Suprapubic skin (tissue), 4 donors: ENCODE measurements around the gene CAMTA1. TPM values are rescaled to one million over a fixed set of nuclear protein-coding genes. Genes with fewer than 3 reads are reported as not detected.
A peak's percentile ranks its signal among the peaks of the same experiment; 100 is the strongest.

ENCODE experiments used
- DNase-seq, 2 donors: peaks; one replicate each; pipeline ENCODE4 v3.0.0-alpha.2; 2019; ENCODE audit warnings: low spot score in 2 of 2
- H3K27ac ChIP-seq: fragments of 200-600 bp; sonication (generic); one replicate; pipeline ENCODE4 v1.5.1; 2019
- H3K27me3 ChIP-seq: fragments of 200-600 bp; sonication (generic); one replicate; pipeline ENCODE4 v1.5.1; 2019
- H3K36me3 ChIP-seq: fragments of 200-600 bp; sonication (generic); one replicate; pipeline ENCODE4 v1.5.1; 2019
- H3K4me1 ChIP-seq: fragments of 200-600 bp; sonication (generic); one replicate; pipeline ENCODE4 v1.5.1; 2019
- H3K4me3 ChIP-seq: fragments of 200-600 bp; sonication (generic); one replicate; pipeline ENCODE4 v1.5.1; 2019; ENCODE audit warnings: mild to moderate bottlenecking
- H3K9me3 ChIP-seq: fragments of 200-600 bp; sonication (generic); one replicate; pipeline ENCODE4 v1.5.1; 2019
- CTCF ChIP-seq, 2 donors: fragments of 200-600 bp in 1 of 2; fragments of 450-650 bp in 1 of 2; sonication (generic) in 1 of 2; IDR thresholded peaks; one replicate each; pipeline ENCODE4 v1.5.1; 2016 to 2019; ENCODE audit warnings: antibody characterized with exemption in 2 of 2, mild to moderate bottlenecking in 1 of 2, moderate library complexity in 1 of 2
- EP300 ChIP-seq: sonication (generic); formaldehyde crosslinking; IDR thresholded peaks from one replicate; pipeline ENCODE4 v1.6.1; 2017; ENCODE audit warnings: antibody characterized with exemption
- POLR2A ChIP-seq, 2 donors: fragments of 450-650 bp; IDR thresholded peaks; one replicate each; pipeline ENCODE4 v1.6.1; 2017; ENCODE audit warnings: antibody characterized with exemption in 2 of 2, mild to moderate bottlenecking in 2 of 2, moderate library complexity in 2 of 2
- POLR2AphosphoS5 ChIP-seq, 3 donors: sonication (generic); formaldehyde crosslinking; IDR thresholded peaks; one replicate each; pipeline ENCODE4 v1.6.1; 2017; ENCODE audit warnings: antibody characterized with exemption in 3 of 3
- WGBS: methylation state at CpG from one replicate; pipeline ENCODE4 v1.1.5; 2018; 5-methylcytosine and 5-hydroxymethylcytosine counted together
- total RNA-seq, 4 donors: library from RNA; depleted of rRNA; stranded (reverse); fragments of >200 nt; gene quantifications; one replicate each; pipeline ENCODE4 v1.1.0, GENCODE V29; 2016

CAMTA1 gene
- total RNA-seq, 4 donors from 2014 or later: 40.4 to 54.1 (median 46.6) TPM

GRCh38 chr1:7752512-7753417, 967.5 kb downstream of the CAMTA1 start:
- WGBS: 32% methylated on average over 18 of the region's 18 CpGs
- Histone ChIP-seq H3K27me3 (no peaks in the 10 kb centered on the region), H3K4me1 (peaks cover 8% of the 10 kb centered on the region), H3K27ac (no peak overlapping the region), H3K36me3 (no peaks in the 10 kb centered on the region), H3K4me3 (peak overlapping the region; percentile 26), H3K9me3 (no peaks in the 10 kb centered on the region)
- TF ChIP-seq POLR2A (IDR thresholded peaks at IDR 0.05) (no peak), POLR2AphosphoS5 (IDR thresholded peaks at IDR 0.05) (no peak), EP300 (no peak), CTCF (IDR thresholded peaks at IDR 0.05) (peak; percentile 69 to 72)
- no peak for DNase-seq

GRCh38 chr1:7753641-7754040, 968.4 kb downstream of the CAMTA1 start:
- no peak overlapping the region for H3K4me3 ChIP-seq
- H3K9me3 ChIP-seq: no peaks in the 10 kb centered on the region
- no peaks in the 10 kb centered on the region for H3K27me3 ChIP-seq
- WGBS: 73% methylated on average over 3 of the region's 3 CpGs
- peaks cover 8% of the 10 kb centered on the region for H3K4me1 ChIP-seq
- no peak overlapping the region for H3K27ac ChIP-seq
- H3K36me3 ChIP-seq: no peaks in the 10 kb centered on the region
- TF ChIP-seq EP300: no peak
- TF ChIP-seq POLR2AphosphoS5 (IDR thresholded peaks at IDR 0.05): no peak
- no peak for TF ChIP-seq POLR2A (IDR thresholded peaks at IDR 0.05)
- no peak for DNase-seq

- H3K9me3 ChIP-seq: no peaks in the 10 kb centered on the region
- no peaks in the 10 kb centered on the region for H3K36me3 ChIP-seq
- DNase-seq: no peak
- peaks cover 8% of the 10 kb centered on the region for H3K4me1 ChIP-seq
- H3K4me3 ChIP-seq: no peak overlapping the region
- WGBS: 61% methylated on average over 3 of the region's 3 CpGs
- TF ChIP-seq POLR2A (IDR thresholded peaks at IDR 0.05) (no peak), POLR2AphosphoS5 (IDR thresholded peaks at IDR 0.05) (no peak), CTCF (IDR thresholded peaks at IDR 0.05) (no peak), EP300 (no peak)
- H3K27me3 ChIP-seq: no peaks in the 10 kb centered on the region
- no peak overlapping the region for H3K27ac ChIP-seq
Measured at GRCh38 chr1:7754234-7754633, 969.0 kb downstream of the CAMTA1 start.

- TF ChIP-seq EP300 (no peak), POLR2A (IDR thresholded peaks at IDR 0.05) (no peak), POLR2AphosphoS5 (IDR thresholded peaks at IDR 0.05) (no peak), CTCF (IDR thresholded peaks at IDR 0.05) (no peak)
- WGBS: 97% methylated on average over 1 of the region's 1 CpG
- DNase-seq: no peak
- Histone ChIP-seq H3K4me1 (peaks cover 8% of the 10 kb centered on the region), H3K4me3 (no peak overlapping the region), H3K9me3 (no peaks in the 10 kb centered on the region), H3K36me3 (no peaks in the 10 kb centered on the region), H3K27me3 (no peaks in the 10 kb centered on the region), H3K27ac (no peak overlapping the region)
Measured at GRCh38 chr1:7755448-7755847, 970.2 kb downstream of the CAMTA1 start.

GRCh38 chr1:7760245-7760644, 975.0 kb downstream of the CAMTA1 start:
- H3K27ac ChIP-seq: no peak overlapping the region
- DNase-seq: no peak

More at GRCh38 chr1:7760245-7760644, 975.0 kb downstream of the CAMTA1 start:
- no peaks in the 10 kb centered on the region for H3K36me3 ChIP-seq
- TF ChIP-seq CTCF (IDR thresholded peaks at IDR 0.05) (no peak), POLR2AphosphoS5 (IDR thresholded peaks at IDR 0.05) (no peak), POLR2A (IDR thresholded peaks at IDR 0.05) (no peak), EP300 (no peak)
- H3K4me3 ChIP-seq: no peak overlapping the region
- WGBS: 75% methylated on average over 6 of the region's 6 CpGs
- H3K27me3 ChIP-seq: no peaks in the 10 kb centered on the region
- no peaks in the 10 kb centered on the region for H3K9me3 ChIP-seq
- H3K4me1 ChIP-seq: no peaks in the 10 kb centered on the region
